NB4 (cell line): ENCODE measurements around the gene ACTL7B.

Experiments used
- MAX ChIP-seq: IDR thresholded peaks from 2 replicates; pipeline ENCODE4 v1.6.1; 2011; ENCODE audit warnings: low read depth, low read length
- POLR2A ChIP-seq: IDR thresholded peaks from 2 replicates; pipeline ENCODE4 v1.6.1; 2011; ENCODE audit warnings: mild to moderate bottlenecking; ENCODE audit not compliant: insufficient read length; ENCODE audit errors: extremely low read depth

DNA sequence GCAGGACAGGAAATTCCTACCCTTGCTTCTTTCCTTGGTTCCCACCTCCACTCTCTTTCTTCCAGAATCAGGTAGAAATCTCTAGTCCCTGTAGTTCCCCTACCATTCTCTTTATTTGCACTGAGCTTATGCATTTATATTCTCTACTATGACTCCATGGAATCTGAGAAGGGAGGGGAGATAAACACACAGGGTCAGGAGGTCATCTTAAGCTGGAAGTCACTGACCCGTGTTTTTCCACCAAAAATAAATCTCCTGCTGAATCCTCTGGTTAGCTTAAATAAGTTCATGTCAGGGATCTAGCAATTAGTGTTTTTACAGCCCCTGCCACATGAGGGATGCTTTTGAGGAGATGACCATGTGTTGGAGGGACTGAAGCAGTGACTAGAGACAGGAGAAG is 3.7 kb downstream of the ACTL7B start:
- TF ChIP-seq POLR2A, result no peak
- TF ChIP-seq MAX, result no peak
